C4-2B (cell line): Measurements from ENCODE around the gene FZD2.

Source experiments
- H3K27ac ChIP-seq: fragments of 450-650 bp; 2 replicates; pipeline ENCODE4 v1.5.1; 2017
- CTCF ChIP-seq: fragments of 450-650 bp; conservative IDR thresholded peaks from 2 replicates; pipeline ENCODE4 v1.5.1; 2017; ENCODE audit warnings: mild to moderate bottlenecking
- ZFX ChIP-seq: fragments of 450-650 bp; IDR thresholded peaks from 2 replicates; pipeline ENCODE4 v1.6.1; 2017

The FZD2 gene

GRCh38 chr17:44598932-44599297 lies 41.6 kb downstream of the FZD2 start:
- no peak for TF ChIP-seq ZFX
- TF ChIP-seq CTCF = no peak
- no peak overlapping the region for H3K27ac ChIP-seq

- H3K27ac ChIP-seq = no peak overlapping the region
- TF ChIP-seq CTCF (no peak), ZFX (no peak)
These were observed 42.3 kb downstream of the FZD2 start for GRCh38 chr17:44599298-44600175.

GRCh38 chr17:44601539-44601938 lies 44.3 kb downstream of the FZD2 start:
- TF ChIP-seq ZFX (no peak), CTCF (no peak)
- no peak overlapping the region for H3K27ac ChIP-seq

- no peak for TF ChIP-seq ZFX
- no peak for TF ChIP-seq CTCF
- no peak overlapping the region for H3K27ac ChIP-seq
These were observed 44.7 kb downstream of the FZD2 start for GRCh38 chr17:44601973-44602372.

GRCh38 chr17:44602390-44602789 lies 45.1 kb downstream of the FZD2 start:
- TF ChIP-seq ZFX (no peak), CTCF (no peak)
- H3K27ac ChIP-seq = no peak overlapping the region

- TF ChIP-seq ZFX (no peak), CTCF (no peak)
- no peak overlapping the region for H3K27ac ChIP-seq
These were observed 45.7 kb downstream of the FZD2 start for GRCh38 chr17:44602970-44603369.

- TF ChIP-seq CTCF (no peak), ZFX (no peak)
- no peak overlapping the region for H3K27ac ChIP-seq
These were observed 47.0 kb downstream of the FZD2 start for GRCh38 chr17:44604116-44604761.
